K562 (cell line): ENCODE measurements around the gene PHC3. TPM values are rescaled to one million over a fixed set of nuclear protein-coding genes. Genes with fewer than 3 reads are reported as not detected.
A peak's percentile ranks its signal among the peaks of the same experiment; 100 is the strongest.

Experiments used
- ATAC-seq: fragments of 200-7000 bp; cut with Tn5 transposase; 3 replicates; pipeline ENCODE4 v1.9.1; 2020; ENCODE audit warnings: moderate library complexity
- BruUV-seq: library from RNA; stranded (reverse); fragments of 400-500 nt; replicated peaks from 2 replicates; lab custom pipeline; 2021; lab: Mats Ljungman, UMichigan
- CTCF ChIA-PET: fragments of 300-600 bp; formaldehyde crosslinking; extraction: SDS; loops from one replicate; lab custom pipeline; 2021; ENCODE audit warnings: low intra/inter-chr PET ratio; lab: Yijun Ruan, JAX
- POLR2A ChIA-PET: fragments of 300-600, 350-650 bp; sonication (Branson Sonifier 250); formaldehyde crosslinking; extraction: SDS; loops from one replicate; lab custom pipeline; 2021; ENCODE audit warnings: antibody characterized with exemption, inconsistent platforms; lab: Yijun Ruan, JAX
- DNase-seq, 4 experiments: peaks; one replicate each; pipeline versions ENCODE4 v3.0.0 to v3.0.0-alpha.2; 2011 to 2018; ENCODE audit warnings: low spot score in 3 of 4, mixed read lengths in 3 of 4; ENCODE audit errors: extremely low read depth in 1 of 4
- FAIRE-seq: peaks from 2 replicates; lab custom pipeline; 2011; peaks lifted over from hg19 to GRCh38; lab: Jason Lieb, UNC
- H2AFZ ChIP-seq: 2 replicates; pipeline ENCODE4 v1.6.0; 2011; ENCODE audit warnings: low read depth, low read length, control low read depth, inconsistent platforms
- H3K27ac ChIP-seq: fragments of 200-600 bp; 3 replicates; pipeline ENCODE4 v1.8.0; 2011; ENCODE audit warnings: low read depth, mild to moderate bottlenecking, control low read depth, inconsistent platforms, low read length, moderate library complexity, mixed read lengths; ENCODE audit errors: extremely low read depth
- H3K27me3 ChIP-seq, 2 experiments: fragments of 300-600 bp in 1 of 2; 2 replicates in 1 of 2; 3 replicates in 1 of 2; pipeline versions ENCODE4 v1.6.0 to v1.8.0; 2011; ENCODE audit warnings: inconsistent platforms in 2 of 2, low read length in 2 of 2, mild to moderate bottlenecking in 1 of 2, mixed read lengths in 1 of 2, moderate library complexity in 1 of 2; ENCODE audit not compliant: control insufficient read depth in 2 of 2, insufficient read depth in 2 of 2
- H3K36me3 ChIP-seq: fragments of 300-600 bp; 3 replicates; pipeline ENCODE4 v1.8.0; 2011; ENCODE audit warnings: mild to moderate bottlenecking, low read length, inconsistent platforms; ENCODE audit not compliant: control insufficient read depth, insufficient read depth
- H3K4me1 ChIP-seq, 2 experiments: fragments of 200-600 bp in 1 of 2; replicated peaks in 1 of 2; 2 replicates in 1 of 2; 3 replicates in 1 of 2; pipeline versions ENCODE4 v1.5.1 to v1.8.0; 2011; ENCODE audit warnings: inconsistent platforms in 2 of 2, low read length in 2 of 2, mild to moderate bottlenecking in 1 of 2, mixed read lengths in 1 of 2, moderate library complexity in 1 of 2; ENCODE audit not compliant: control insufficient read depth in 2 of 2, insufficient read depth in 2 of 2
- H3K4me2 ChIP-seq: 2 replicates; pipeline ENCODE4 v1.6.1; 2011; ENCODE audit warnings: low read length, control low read depth, inconsistent platforms, mixed read lengths; ENCODE audit not compliant: insufficient read depth
- H3K4me3 ChIP-seq: fragments of 200-600 bp; sonication (generic), shearing (Covaris generic); 2 replicates; pipeline ENCODE4 v1.5.1; 2016; ENCODE audit warnings: control low read depth, inconsistent platforms
- H3K79me2 ChIP-seq: fragments of 200-600 bp; 3 replicates; pipeline ENCODE4 v1.8.0; 2011; ENCODE audit warnings: low read length, inconsistent platforms; ENCODE audit not compliant: control insufficient read depth, insufficient read depth
- H3K9ac ChIP-seq, 2 experiments: 2 replicates each; pipeline versions ENCODE4 v1.6.0 to v1.6.1; 2011; ENCODE audit warnings: low read depth in 2 of 2, low read length in 2 of 2, control low read depth in 1 of 2, inconsistent platforms in 1 of 2, mild to moderate bottlenecking in 1 of 2, mixed read lengths in 1 of 2; ENCODE audit not compliant: insufficient read depth in 1 of 2
- H3K9me1 ChIP-seq: one replicate; pipeline ENCODE4 v1.6.0; 2011; ENCODE audit warnings: inconsistent platforms, mild to moderate bottlenecking, low read length, moderate library complexity; ENCODE audit not compliant: control insufficient read depth, insufficient read depth
- H3K9me3 ChIP-seq: replicated peaks from 2 replicates; pipeline ENCODE4 v1.5.1; 2011; ENCODE audit warnings: low read depth, low read length, inconsistent platforms; ENCODE audit not compliant: control insufficient read depth, insufficient read depth
- H4K20me1 ChIP-seq: replicated peaks from 2 replicates; pipeline ENCODE4 v1.6.1; 2011; ENCODE audit warnings: low read length, inconsistent platforms, mixed read lengths; ENCODE audit not compliant: control insufficient read depth, insufficient read depth
- CBFB ChIP-seq: sonication (generic); formaldehyde crosslinking; IDR thresholded peaks from 2 replicates; pipeline ENCODE4 v1.4.0; 2020; ENCODE audit warnings: mild to moderate bottlenecking, missing genetic modification reagents
- GTF2F1 ChIP-seq: IDR thresholded peaks from 2 replicates; pipeline ENCODE4 v1.6.1; 2011; ENCODE audit warnings: low read depth, low read length, improper control_type of control experiment
- NELFE ChIP-seq: IDR thresholded peaks from 2 replicates; pipeline ENCODE4 v1.6.1; 2011; ENCODE audit warnings: mild to moderate bottlenecking; ENCODE audit not compliant: insufficient read depth, insufficient read length
- STAT5B ChIP-seq: fragments of 250-450 bp; sonication (Bioruptor Pico); IDR thresholded peaks from 2 replicates; pipeline ENCODE4 v1.8.0; 2021; ENCODE audit warnings: mild to moderate bottlenecking, inconsistent platforms
- ZBTB33 ChIP-seq: sonication (generic); formaldehyde crosslinking; IDR thresholded peaks from 2 replicates; pipeline ENCODE4 v1.8.1; 2023; ENCODE audit warnings: mild to moderate bottlenecking, missing genetic modification reagents
- ZNF24 ChIP-seq: fragments of 450-650 bp; IDR thresholded peaks from 2 replicates; pipeline ENCODE4 v1.6.1; 2016
- WGBS: fragments of 100-300 bp; shearing (Covaris generic); methylation state at CpG from one replicate; pipeline ENCODE4 v1.1.6; 2016; ENCODE audit warnings: low coverage, mixed read lengths; ENCODE audit not compliant: insufficient coverage; ENCODE audit errors: missing lambda C conversion rate; 5-methylcytosine and 5-hydroxymethylcytosine counted together
- in situ Hi-C: fragments of 300-500 bp; cut with MboI; formaldehyde crosslinking; loops from 4 replicates; pipeline ENCODE4 v1.15.0; 2018; ENCODE audit warnings: inconsistent platforms, mixed read lengths
- intact Hi-C: fragments of 100-400 bp; cut with micrococcal nuclease; formaldehyde crosslinking; loops from 2 replicates; pipeline ENCODE4 v1.14.2; 2022
- polyA plus RNA-seq, 8 experiments: library from polyadenylated mRNA; depleted of rRNA in 4 of 8; stranded (reverse) in 5 of 8; unstranded in 3 of 8; fragments of >200 nt; fragmentation: Nextera tagmentation in 2 of 8; fragmentation: Illumina TruSeq in 1 of 8; extraction: Ambion mirVana in 2 of 8; extraction: Trizol in 1 of 8; gene quantifications; 2 replicates each; pipeline versions ENCODE4 v1.2.1 to v1.2.3, GENCODE V29; 2011 to 2014; ENCODE audit warnings: inconsistent platforms in 1 of 8, missing spikeins in 1 of 8
- total RNA-seq, 7 experiments: library from RNA; depleted of rRNA in 6 of 7; stranded (reverse); fragments of >200 nt in 6 of 7; fragmentation: Illumina TruSeq in 2 of 7; extraction: Trizol in 2 of 7; gene quantifications; 2 replicates each; pipeline versions ENCODE4 v1.2.1 to v1.2.3, GENCODE V29; 2011 to 2021; ENCODE audit warnings: low replicate concordance in 1 of 7
- TF ChIP-seq, protein P1 (sequence below): fragments of 250-450 bp; sonication (Bioruptor Pico); IDR thresholded peaks from 2 replicates; pipeline ENCODE4 v1.8.0; 2022; ENCODE audit warnings: moderate library complexity, mild to moderate bottlenecking, inconsistent platforms

Gene PHC3
- total and polyA plus RNA-seq, 9 of the 15 experiments (the other 6 are each of a cell fraction or from before 2014, with no cell fraction given) = 3.1 to 21.6 (median 10.5) TPM

DNA sequence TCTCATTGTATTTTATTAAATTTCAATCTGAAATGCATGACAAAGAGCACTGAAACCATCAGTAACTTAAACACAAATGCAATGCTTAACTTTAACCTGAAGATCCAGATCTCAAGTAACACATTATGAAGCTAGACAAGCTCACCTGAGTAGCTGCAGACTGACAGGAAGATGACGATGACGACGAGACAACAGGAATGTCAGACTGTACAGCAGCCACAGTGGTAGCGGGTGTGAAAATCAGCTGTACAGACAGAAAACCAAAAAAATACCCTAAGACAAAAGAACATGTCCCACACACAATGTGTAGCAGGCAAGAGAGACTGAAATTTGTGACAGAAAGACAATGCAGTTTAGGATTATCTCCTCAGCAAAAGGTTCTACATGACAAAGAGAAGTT is 36.3 kb downstream of the PHC3 start:
- 87% methylated on average over 4 of the region's 4 CpGs for WGBS
- Histone ChIP-seq H3K4me2 (no peak overlapping the region), H2AFZ (no peak overlapping the region), H3K27ac (0 out of 3 replicates have a peak overlapping the region, but pooled peaks have one; percentile 12), H3K9me3 (no peaks in the 10 kb centered on the region), H3K79me2 (peaks cover 14% of the 10 kb centered on the region; the same call in 2 of the 3 replicates), H3K36me3 (peaks cover 34% of the 10 kb centered on the region), H3K9me1 (no peaks in the 10 kb centered on the region), H3K4me1 (no peaks in the 10 kb centered on the region), H3K4me3 (no peak overlapping the region), H3K27me3 (no peaks in the 10 kb centered on the region), H4K20me1 (no peaks in the 10 kb centered on the region)
- no peak for ATAC-seq
- POLR2A ChIA-PET = no interaction called here
- DNase-seq = no peak
- FAIRE-seq = peak; percentile 77
- TF ChIP-seq CBFB (no peak), NELFE (no peak), ZNF24 (no peak), GTF2F1 (no peak), STAT5B (no peak), ZBTB33 (peak; percentile 80)
- TF ChIP-seq, protein P1, sequence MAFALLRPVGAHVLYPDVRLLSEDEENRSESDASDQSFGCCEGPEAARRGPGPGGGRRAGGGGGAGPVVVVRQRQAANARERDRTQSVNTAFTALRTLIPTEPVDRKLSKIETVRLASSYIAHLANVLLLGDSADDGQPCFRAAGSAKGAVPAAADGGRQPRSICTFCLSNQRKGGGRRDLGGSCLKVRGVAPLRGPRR (CRISPR knock-in tag) = no peak
- TF ChIP-seq, all 486 proteins: peak for 1
- H3K9ac ChIP-seq = no peak overlapping the region
- in situ Hi-C loops = no loop called here
- CTCF ChIA-PET = no interaction called here
- no TSS peak for BruUV-seq
- intact Hi-C loops = no loop called here
